Uterus (tissue), 2 donors: ENCODE measurements around the gene L3MBTL1.

ENCODE experiments used
- POLR2A ChIP-seq, 2 donors: fragments of 450-650 bp; IDR thresholded peaks; one replicate each; pipeline ENCODE4 v1.6.1; 2016; ENCODE audit warnings: antibody characterized with exemption in 2 of 2, mild to moderate bottlenecking in 1 of 2, moderate library complexity in 1 of 2
- TF ChIP-seq, protein P1 (sequence below), 4 experiments: fragments of 200-600 bp in 2 of 4; fragments of 450-650 bp in 2 of 4; sonication (generic) in 2 of 4; IDR thresholded peaks; one replicate each; pipeline ENCODE4 v1.5.1; 2016 to 2019; ENCODE audit warnings: antibody characterized with exemption in 4 of 4, mild to moderate bottlenecking in 2 of 4, moderate library complexity in 1 of 4

DNA sequence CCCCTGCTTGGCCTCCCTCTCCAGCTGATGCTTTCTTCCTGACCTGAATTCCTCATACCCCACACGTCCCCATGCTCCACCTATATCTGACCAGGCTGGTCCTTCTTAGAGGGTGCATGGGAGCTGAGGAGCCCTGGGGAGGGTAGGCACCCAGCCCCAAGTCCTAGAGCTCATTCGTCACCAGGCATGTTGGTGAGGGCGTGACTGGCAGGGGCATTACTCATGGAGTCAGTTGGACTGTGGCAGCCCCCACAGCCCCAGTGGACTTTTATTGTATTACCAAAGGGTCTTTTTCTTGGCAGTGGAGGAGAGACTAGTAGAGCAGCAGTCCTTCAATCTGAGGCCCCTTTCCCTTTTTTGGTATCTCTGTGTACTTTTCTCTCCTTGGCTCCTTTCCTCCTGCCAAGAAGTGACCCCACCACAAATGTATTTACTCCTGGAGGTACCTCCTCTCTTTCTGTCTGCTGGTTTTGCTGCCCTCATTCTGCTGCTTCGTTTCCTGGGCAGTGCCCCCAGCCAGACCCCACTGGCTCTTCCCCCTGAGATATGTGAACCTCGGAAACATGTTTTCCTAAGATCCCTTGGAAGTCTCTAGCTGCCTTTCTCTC is 40.9 kb downstream of the L3MBTL1 start:
- TF ChIP-seq, protein P1, sequence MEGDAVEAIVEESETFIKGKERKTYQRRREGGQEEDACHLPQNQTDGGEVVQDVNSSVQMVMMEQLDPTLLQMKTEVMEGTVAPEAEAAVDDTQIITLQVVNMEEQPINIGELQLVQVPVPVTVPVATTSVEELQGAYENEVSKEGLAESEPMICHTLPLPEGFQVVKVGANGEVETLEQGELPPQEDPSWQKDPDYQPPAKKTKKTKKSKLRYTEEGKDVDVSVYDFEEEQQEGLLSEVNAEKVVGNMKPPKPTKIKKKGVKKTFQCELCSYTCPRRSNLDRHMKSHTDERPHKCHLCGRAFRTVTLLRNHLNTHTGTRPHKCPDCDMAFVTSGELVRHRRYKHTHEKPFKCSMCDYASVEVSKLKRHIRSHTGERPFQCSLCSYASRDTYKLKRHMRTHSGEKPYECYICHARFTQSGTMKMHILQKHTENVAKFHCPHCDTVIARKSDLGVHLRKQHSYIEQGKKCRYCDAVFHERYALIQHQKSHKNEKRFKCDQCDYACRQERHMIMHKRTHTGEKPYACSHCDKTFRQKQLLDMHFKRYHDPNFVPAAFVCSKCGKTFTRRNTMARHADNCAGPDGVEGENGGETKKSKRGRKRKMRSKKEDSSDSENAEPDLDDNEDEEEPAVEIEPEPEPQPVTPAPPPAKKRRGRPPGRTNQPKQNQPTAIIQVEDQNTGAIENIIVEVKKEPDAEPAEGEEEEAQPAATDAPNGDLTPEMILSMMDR (IDR thresholded peaks at IDR 0.05) = no peak
- TF ChIP-seq POLR2A (IDR thresholded peaks at IDR 0.05) = no peak
